H9 (cell line): ENCODE data around the gene B3GNT2. TPM values are rescaled to one million over a fixed set of nuclear protein-coding genes. Genes with fewer than 3 reads are reported as not detected.

ENCODE experiments used
- DNase-seq: peaks from one replicate; pipeline ENCODE4 v3.0.0-alpha.2; 2017
- H2AFZ ChIP-seq: one replicate; pipeline ENCODE4 v1.6.1; 2013; ENCODE audit warnings: mild to moderate bottlenecking, low read length, control low read depth, moderate library complexity
- H2AK5ac ChIP-seq: 2 replicates; pipeline ENCODE4 v1.6.1; 2013; ENCODE audit warnings: low read length, control low read depth, mixed read lengths; ENCODE audit not compliant: insufficient read length
- H2BK120ac ChIP-seq: one replicate; pipeline ENCODE4 v1.6.1; 2013; ENCODE audit warnings: low read depth, mild to moderate bottlenecking, low read length, control low read depth, inconsistent platforms; ENCODE audit not compliant: poor library complexity, severe bottlenecking
- H2BK12ac ChIP-seq: 2 replicates; pipeline ENCODE4 v1.6.1; 2013; ENCODE audit warnings: low read length, control low read depth, mixed read lengths, low read depth; ENCODE audit not compliant: insufficient read length
- H2BK15ac ChIP-seq: 2 replicates; pipeline ENCODE4 v1.6.1; 2013; ENCODE audit warnings: low read depth, low read length, control low read depth
- H2BK20ac ChIP-seq: one replicate; pipeline ENCODE4 v1.6.1; 2013; ENCODE audit warnings: low read depth, mild to moderate bottlenecking, low read length, control low read depth, inconsistent platforms; ENCODE audit not compliant: poor library complexity, severe bottlenecking
- H2BK5ac ChIP-seq: 2 replicates; pipeline ENCODE4 v1.6.1; 2013; ENCODE audit warnings: low read length, control low read depth, mixed read lengths; ENCODE audit not compliant: insufficient read length
- H3K14ac ChIP-seq: 2 replicates; pipeline ENCODE4 v1.6.1; 2013; ENCODE audit warnings: low read length, control low read depth; ENCODE audit not compliant: insufficient read depth
- H3K18ac ChIP-seq: 2 replicates; pipeline ENCODE4 v1.6.1; 2013; ENCODE audit warnings: low read depth, mild to moderate bottlenecking, mixed read lengths, low read length, control low read depth; ENCODE audit not compliant: insufficient read length
- H3K23ac ChIP-seq: 2 replicates; pipeline ENCODE4 v1.6.1; 2013; ENCODE audit warnings: low read length, control low read depth, mixed read lengths, low read depth; ENCODE audit not compliant: insufficient read length
- H3K23me2 ChIP-seq: 2 replicates; pipeline ENCODE4 v1.6.1; 2013; ENCODE audit warnings: low read depth, mild to moderate bottlenecking, mixed read lengths, low read length, control low read depth; ENCODE audit not compliant: insufficient read length, poor library complexity, severe bottlenecking
- H3K27ac ChIP-seq: 2 replicates; pipeline ENCODE4 v1.5.1; 2013; ENCODE audit warnings: low read length, control low read depth, mixed read lengths, low read depth; ENCODE audit not compliant: insufficient read length
- H3K27me3 ChIP-seq: 2 replicates; pipeline ENCODE4 v1.6.1; 2013; ENCODE audit warnings: low read length, control low read depth, inconsistent platforms; ENCODE audit not compliant: insufficient read depth
- H3K4ac ChIP-seq: 2 replicates; pipeline ENCODE4 v1.6.1; 2013; ENCODE audit warnings: low read depth, mild to moderate bottlenecking, control low read depth, inconsistent platforms, low read length, moderate library complexity
- H3K4me1 ChIP-seq: 2 replicates; pipeline ENCODE4 v1.6.1; 2013; ENCODE audit warnings: low read length, control low read depth, inconsistent platforms; ENCODE audit not compliant: insufficient read depth
- H3K4me2 ChIP-seq: 2 replicates; pipeline ENCODE4 v1.6.1; 2013; ENCODE audit warnings: low read length, control low read depth, mixed read lengths; ENCODE audit not compliant: insufficient read length, insufficient read depth
- H3K56ac ChIP-seq: 2 replicates; pipeline ENCODE4 v1.6.1; 2013; ENCODE audit warnings: low read depth, mild to moderate bottlenecking, mixed read lengths, low read length, control low read depth; ENCODE audit not compliant: insufficient read length
- H3K79me1 ChIP-seq: 2 replicates; pipeline ENCODE4 v1.6.1; 2013; ENCODE audit warnings: low read depth, mild to moderate bottlenecking, moderate library complexity, low read length, control low read depth, inconsistent platforms; ENCODE audit not compliant: insufficient read depth, poor library complexity, severe bottlenecking
- H3K79me2 ChIP-seq: 2 replicates; pipeline ENCODE4 v1.6.1; 2013; ENCODE audit warnings: low read length, control low read depth, inconsistent platforms; ENCODE audit not compliant: insufficient read depth
- H3K9ac ChIP-seq: 2 replicates; pipeline ENCODE4 v1.6.1; 2013; ENCODE audit warnings: low read length, control low read depth, mixed read lengths; ENCODE audit not compliant: insufficient read length; ENCODE audit errors: extremely low read depth
- H3K9me3 ChIP-seq: one replicate; pipeline ENCODE4 v1.6.1; 2013; ENCODE audit warnings: low read depth, low read length, inconsistent platforms; ENCODE audit not compliant: control insufficient read depth
- H3T11ph ChIP-seq: one replicate; pipeline ENCODE4 v1.6.1; 2013; ENCODE audit warnings: mild to moderate bottlenecking, low read length, control low read depth, inconsistent platforms
- H4K20me1 ChIP-seq: one replicate; pipeline ENCODE4 v1.6.1; 2013; ENCODE audit not compliant: control insufficient read depth, insufficient read length, insufficient read depth
- H4K5ac ChIP-seq: 2 replicates; pipeline ENCODE4 v1.6.1; 2013; ENCODE audit warnings: low read depth, mild to moderate bottlenecking, mixed read lengths, low read length, control low read depth; ENCODE audit not compliant: insufficient read length
- H4K8ac ChIP-seq: replicated peaks from 2 replicates; pipeline ENCODE4 v1.6.1; 2013; ENCODE audit warnings: low read length, control low read depth, mixed read lengths, low read depth; ENCODE audit not compliant: insufficient read length
- H4K91ac ChIP-seq: 2 replicates; pipeline ENCODE4 v1.6.1; 2013; ENCODE audit warnings: low read depth, mild to moderate bottlenecking, moderate library complexity, mixed read lengths, low read length, control low read depth; ENCODE audit not compliant: insufficient read length
- H3K27ac Mint-ChIP-seq, 3 experiments: 2 replicates in 2 of 3; 3 replicates in 1 of 3; pipeline ENCODE4 v1.8.0; 2020 to 2021; ENCODE audit warnings: mixed read lengths in 3 of 3, mild to moderate bottlenecking in 1 of 3, moderate library complexity in 1 of 3
- H3K27me3 Mint-ChIP-seq: 2 replicates; pipeline ENCODE4 v1.8.0; 2021; ENCODE audit warnings: low read depth, mild to moderate bottlenecking, moderate library complexity, mixed read lengths
- H3K36me3 Mint-ChIP-seq, 3 experiments: 2 replicates in 2 of 3; 3 replicates in 1 of 3; pipeline ENCODE4 v1.8.0; 2020 to 2021; ENCODE audit warnings: low read depth in 3 of 3, mixed read lengths in 3 of 3; ENCODE audit not compliant: insufficient read depth in 1 of 3
- H3K4me1 Mint-ChIP-seq, 2 experiments: 2 replicates each; pipeline ENCODE4 v1.8.0; 2020; ENCODE audit warnings: mixed read lengths in 2 of 2
- H3K4me3 Mint-ChIP-seq, 2 experiments: 2 replicates in 1 of 2; 3 replicates in 1 of 2; pipeline ENCODE4 v1.8.0; 2020 to 2021; ENCODE audit warnings: mild to moderate bottlenecking in 2 of 2, mixed read lengths in 2 of 2, moderate library complexity in 1 of 2
- H3K9me3 Mint-ChIP-seq, 2 experiments: 2 replicates in 1 of 2; 3 replicates in 1 of 2; pipeline ENCODE4 v1.8.0; 2020; ENCODE audit warnings: mild to moderate bottlenecking in 2 of 2, mixed read lengths in 2 of 2, moderate library complexity in 1 of 2
- WGBS: extraction: QIAGEN DNeasy Blood & Tissue Kit; methylation state at CpG from one replicate; pipeline ENCODE4 v1.1.7; 2013; ENCODE audit warnings: missing lambda C conversion rate, low lambda C conversion rate, mixed read lengths; ENCODE audit not compliant: insufficient read length; ENCODE audit errors: extremely low coverage; 5-methylcytosine and 5-hydroxymethylcytosine counted together
- total RNA-seq: library from RNA; stranded (reverse); gene quantifications from 2 replicates; pipeline ENCODE4 v1.2.1, GENCODE V29; 2021
- TF ChIP-seq, protein P1 (sequence below): fragments of 200-600 bp; sonication (generic); conservative IDR thresholded peaks from 3 replicates; pipeline ENCODE4 v1.8.0; 2021; ENCODE audit warnings: antibody characterized with exemption, mild to moderate bottlenecking

The B3GNT2 gene
- total RNA-seq, 1 experiment from 2014 or later, result 55.3 TPM

DNA sequence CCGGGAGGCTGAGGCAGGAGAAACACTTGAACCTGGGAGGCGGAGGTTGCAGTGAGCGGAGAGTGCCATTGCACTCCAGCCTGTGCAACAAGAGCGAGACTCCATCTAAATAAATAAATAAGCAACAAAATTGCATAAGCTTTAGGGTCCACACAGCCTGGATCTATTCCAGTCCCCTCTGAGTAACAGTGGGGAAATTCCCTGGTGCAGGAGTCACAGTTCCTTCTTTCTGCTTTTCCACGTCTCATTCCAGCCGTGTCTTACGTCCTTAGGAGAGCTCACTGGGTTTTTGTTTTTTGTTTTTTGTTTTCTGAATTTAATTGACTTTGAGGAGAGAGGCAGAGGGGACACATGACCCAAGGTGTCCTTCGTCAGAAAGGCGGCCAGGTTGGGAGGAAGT lies 44.6 kb downstream of the B3GNT2 start:
- no peaks in the 10 kb centered on the region for H3K9me3 ChIP-seq
- no peak overlapping the region for H3K4me3 Mint-ChIP-seq
- H3K27ac ChIP-seq, result no peak overlapping the region
- H2BK12ac ChIP-seq, result no peak overlapping the region
- no peak overlapping the region for H4K8ac ChIP-seq
- no peaks in the 10 kb centered on the region for H3K36me3 Mint-ChIP-seq
- H3K4me2 ChIP-seq, result no peak overlapping the region
- no peaks in the 10 kb centered on the region for H3K9me3 Mint-ChIP-seq
- H3K9ac ChIP-seq, result no peak overlapping the region
- no peak overlapping the region for H3K4ac ChIP-seq
- H3K23me2 ChIP-seq, result no peaks in the 10 kb centered on the region
- H2AK5ac ChIP-seq, result no peak overlapping the region
- H3K23ac ChIP-seq, result no peak overlapping the region
- TF ChIP-seq, protein P1, sequence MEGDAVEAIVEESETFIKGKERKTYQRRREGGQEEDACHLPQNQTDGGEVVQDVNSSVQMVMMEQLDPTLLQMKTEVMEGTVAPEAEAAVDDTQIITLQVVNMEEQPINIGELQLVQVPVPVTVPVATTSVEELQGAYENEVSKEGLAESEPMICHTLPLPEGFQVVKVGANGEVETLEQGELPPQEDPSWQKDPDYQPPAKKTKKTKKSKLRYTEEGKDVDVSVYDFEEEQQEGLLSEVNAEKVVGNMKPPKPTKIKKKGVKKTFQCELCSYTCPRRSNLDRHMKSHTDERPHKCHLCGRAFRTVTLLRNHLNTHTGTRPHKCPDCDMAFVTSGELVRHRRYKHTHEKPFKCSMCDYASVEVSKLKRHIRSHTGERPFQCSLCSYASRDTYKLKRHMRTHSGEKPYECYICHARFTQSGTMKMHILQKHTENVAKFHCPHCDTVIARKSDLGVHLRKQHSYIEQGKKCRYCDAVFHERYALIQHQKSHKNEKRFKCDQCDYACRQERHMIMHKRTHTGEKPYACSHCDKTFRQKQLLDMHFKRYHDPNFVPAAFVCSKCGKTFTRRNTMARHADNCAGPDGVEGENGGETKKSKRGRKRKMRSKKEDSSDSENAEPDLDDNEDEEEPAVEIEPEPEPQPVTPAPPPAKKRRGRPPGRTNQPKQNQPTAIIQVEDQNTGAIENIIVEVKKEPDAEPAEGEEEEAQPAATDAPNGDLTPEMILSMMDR, result no peak
- no peaks in the 10 kb centered on the region for H4K20me1 ChIP-seq
- no peak overlapping the region for H3T11ph ChIP-seq
- no peak overlapping the region for H2BK20ac ChIP-seq
- no peaks in the 10 kb centered on the region for H3K79me1 ChIP-seq
- no peak overlapping the region for H3K56ac ChIP-seq
- DNase-seq, result no peak
- no peak overlapping the region for H2BK120ac ChIP-seq
- H4K91ac ChIP-seq, result no peak overlapping the region
- H2AFZ ChIP-seq, result no peak overlapping the region
- H3K27me3 ChIP-seq, result no peaks in the 10 kb centered on the region
- H3K27ac Mint-ChIP-seq, result no peak overlapping the region; a peak in 1 of 7 replicates
- no peaks in the 10 kb centered on the region for H3K4me1 ChIP-seq
- H3K79me2 ChIP-seq, result no peaks in the 10 kb centered on the region
- H3K18ac ChIP-seq, result no peak overlapping the region
- no CpG with 5 or more reads among the region's 9 CpGs for WGBS
- no peak overlapping the region for H3K14ac ChIP-seq
- H3K27me3 Mint-ChIP-seq, result no peaks in the 10 kb centered on the region
- no peak overlapping the region for H4K5ac ChIP-seq
- H3K4me1 Mint-ChIP-seq, result peaks cover 0 to 5% of the 10 kb centered on the region in 2 experiments; a peak in 2 of 4 replicates
- H2BK15ac ChIP-seq, result no peak overlapping the region
- no peak overlapping the region for H2BK5ac ChIP-seq
